ENCODE data around the gene HNRNPDL.

- no peak for TF ChIP-seq CTCF (IDR thresholded peaks at IDR 0.05; ENCODE audit: poor library complexity, severe bottlenecking)
- no peak for TF ChIP-seq SMC3 (conservative IDR thresholded peaks at IDR 0.05; ENCODE audit: poor library complexity)
- TF ChIP-seq POLR2AphosphoS5 (IDR thresholded peaks at IDR 0.05): no peak
- no peak for TF ChIP-seq MXI1 (conservative IDR thresholded peaks at IDR 0.05; ENCODE audit: poor library complexity, severe bottlenecking)
- TF ChIP-seq TAF1 (IDR thresholded peaks at IDR 0.05; ENCODE audit: low read depth): no peak
- TF ChIP-seq EZH2 (IDR thresholded peaks at IDR 0.05; ENCODE audit: borderline replicate concordance, insufficient read depth, low read length, poor library complexity, severe bottlenecking): no peak
- no peak for TF ChIP-seq EP300 (conservative IDR thresholded peaks at IDR 0.05; ENCODE audit: poor library complexity, severe bottlenecking)
Observed at GRCh38 chr4:82436780-82437179, 6.5 kb upstream of the HNRNPDL start.

Data from neural cell (in vitro differentiated cells).